GM20000 (cell line): ENCODE data around the gene JAZF1.

Source experiments
- DNase-seq: peaks from one replicate; pipeline ENCODE4 v3.0.0; 2012; ENCODE audit warnings: low spot score
- TF ChIP-seq, protein P1 (sequence below): IDR thresholded peaks from 2 replicates; pipeline ENCODE4 v1.5.1; 2012; ENCODE audit warnings: mild to moderate bottlenecking, control low read depth; ENCODE audit errors: extremely low read depth, missing control alignments

The JAZF1 gene

DNA sequence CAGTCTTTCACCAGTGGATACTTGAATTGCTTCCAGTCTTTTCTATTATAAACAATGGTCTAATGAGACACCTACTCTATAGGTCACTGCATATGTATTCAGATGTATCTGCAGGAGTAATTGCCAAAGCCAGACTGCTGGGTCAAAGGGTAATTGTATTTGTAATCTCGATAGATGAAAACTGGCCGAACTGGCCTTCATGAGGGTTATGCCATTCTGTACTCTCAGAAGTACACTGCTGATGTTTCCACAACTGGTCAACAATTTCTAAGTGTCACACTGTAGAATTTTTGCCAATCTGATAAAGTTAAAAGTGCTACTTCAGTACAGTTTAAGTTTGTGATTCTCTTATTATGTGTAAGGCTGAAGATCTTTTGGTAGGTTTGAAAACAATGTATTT lies 64.6 kb downstream of the JAZF1 start:
- TF ChIP-seq, protein P1, sequence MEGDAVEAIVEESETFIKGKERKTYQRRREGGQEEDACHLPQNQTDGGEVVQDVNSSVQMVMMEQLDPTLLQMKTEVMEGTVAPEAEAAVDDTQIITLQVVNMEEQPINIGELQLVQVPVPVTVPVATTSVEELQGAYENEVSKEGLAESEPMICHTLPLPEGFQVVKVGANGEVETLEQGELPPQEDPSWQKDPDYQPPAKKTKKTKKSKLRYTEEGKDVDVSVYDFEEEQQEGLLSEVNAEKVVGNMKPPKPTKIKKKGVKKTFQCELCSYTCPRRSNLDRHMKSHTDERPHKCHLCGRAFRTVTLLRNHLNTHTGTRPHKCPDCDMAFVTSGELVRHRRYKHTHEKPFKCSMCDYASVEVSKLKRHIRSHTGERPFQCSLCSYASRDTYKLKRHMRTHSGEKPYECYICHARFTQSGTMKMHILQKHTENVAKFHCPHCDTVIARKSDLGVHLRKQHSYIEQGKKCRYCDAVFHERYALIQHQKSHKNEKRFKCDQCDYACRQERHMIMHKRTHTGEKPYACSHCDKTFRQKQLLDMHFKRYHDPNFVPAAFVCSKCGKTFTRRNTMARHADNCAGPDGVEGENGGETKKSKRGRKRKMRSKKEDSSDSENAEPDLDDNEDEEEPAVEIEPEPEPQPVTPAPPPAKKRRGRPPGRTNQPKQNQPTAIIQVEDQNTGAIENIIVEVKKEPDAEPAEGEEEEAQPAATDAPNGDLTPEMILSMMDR = no peak
- DNase-seq = no peak

DNA sequence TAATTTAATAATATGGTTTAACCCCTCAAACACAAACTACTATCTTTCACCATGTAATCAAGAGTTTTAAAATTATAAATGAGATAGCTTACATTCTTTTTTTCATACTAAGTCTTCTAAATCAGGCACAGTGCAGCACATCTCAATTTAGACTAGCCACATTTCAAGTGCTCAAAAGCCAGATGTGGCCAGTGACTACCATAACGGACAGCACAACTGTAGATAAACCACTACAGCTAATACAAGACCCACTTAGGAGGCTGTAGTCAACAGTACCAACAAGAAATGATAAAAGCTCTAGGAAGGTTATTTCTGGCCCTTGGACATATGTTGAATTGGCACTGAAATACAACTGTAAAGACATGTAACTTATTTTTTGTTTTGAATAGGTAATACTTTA lies 65.3 kb downstream of the JAZF1 start:
- TF ChIP-seq, protein P1 = no peak
- no peak for DNase-seq

DNA sequence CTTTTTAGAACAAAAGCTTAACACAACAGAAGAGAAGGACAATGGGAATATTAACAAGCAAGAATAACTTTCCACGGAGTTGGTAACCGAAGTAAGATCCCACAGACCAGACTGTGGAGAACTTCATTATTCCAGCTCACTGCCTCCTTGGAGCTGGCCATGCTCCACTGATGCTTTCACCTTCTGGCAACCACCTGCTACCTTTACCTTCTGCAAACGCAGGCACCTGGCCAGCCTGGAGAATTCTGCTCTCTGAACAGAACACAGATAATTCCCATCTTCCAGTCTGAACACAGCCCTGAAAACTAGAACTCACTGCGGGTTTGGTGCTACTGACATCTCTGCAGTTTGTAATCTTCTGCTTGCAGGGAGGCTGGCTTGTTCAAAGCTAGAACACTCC lies 66.5 kb downstream of the JAZF1 start:
- DNase-seq = no peak
- TF ChIP-seq, protein P1 = no peak

DNA sequence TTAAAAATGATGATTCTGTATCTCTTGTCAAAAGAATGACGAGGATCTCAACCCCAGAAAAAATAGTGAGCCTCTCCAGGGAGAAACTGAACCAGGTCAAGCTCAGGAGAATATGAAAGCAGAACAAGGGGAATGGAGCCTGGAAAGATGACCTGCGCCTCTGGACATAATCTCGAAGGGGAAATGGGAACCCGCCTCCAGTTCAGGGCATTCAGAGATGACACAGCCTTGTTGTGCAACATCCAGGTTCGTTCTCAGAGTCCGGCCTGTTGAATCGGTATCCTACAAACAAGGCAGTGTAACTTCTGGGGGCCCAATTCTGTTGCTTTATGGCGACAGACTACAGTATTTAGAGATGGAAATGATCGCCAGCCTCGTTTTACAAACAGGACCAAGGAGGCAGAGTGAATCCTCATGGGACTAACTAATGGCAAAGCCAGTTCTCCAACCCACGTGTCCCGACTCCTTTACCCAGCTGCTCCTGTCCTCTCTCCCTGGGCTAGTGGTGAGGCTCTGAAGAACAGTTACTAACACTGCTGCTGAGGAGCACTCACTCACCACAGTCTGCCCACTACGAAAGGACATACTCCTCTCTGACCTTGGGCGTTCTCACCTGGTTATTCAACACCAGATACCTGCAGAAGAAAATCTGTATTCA lies 67.6 kb downstream of the JAZF1 start:
- no peak for DNase-seq
- TF ChIP-seq, protein P1 = no peak

DNA sequence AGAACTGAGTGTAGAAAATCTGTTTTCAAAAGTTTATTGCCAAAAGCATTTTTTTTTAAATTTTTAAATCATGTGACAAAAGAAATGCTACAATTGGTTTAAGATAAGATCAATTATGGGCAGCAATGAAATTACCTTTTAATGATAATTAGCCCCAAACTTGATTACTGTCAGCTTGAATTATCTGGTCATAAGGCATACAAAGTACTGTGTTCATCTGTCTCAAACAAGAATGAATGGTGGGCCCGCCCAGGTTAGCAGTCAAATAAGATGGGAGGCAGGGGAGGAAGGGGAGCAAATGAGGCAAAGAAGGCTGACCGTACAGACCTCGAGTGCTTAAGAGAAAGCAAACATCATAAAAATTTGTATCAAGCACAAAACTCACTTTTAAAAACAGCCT lies 68.1 kb downstream of the JAZF1 start:
- TF ChIP-seq, protein P1 = no peak
- DNase-seq = no peak

DNA sequence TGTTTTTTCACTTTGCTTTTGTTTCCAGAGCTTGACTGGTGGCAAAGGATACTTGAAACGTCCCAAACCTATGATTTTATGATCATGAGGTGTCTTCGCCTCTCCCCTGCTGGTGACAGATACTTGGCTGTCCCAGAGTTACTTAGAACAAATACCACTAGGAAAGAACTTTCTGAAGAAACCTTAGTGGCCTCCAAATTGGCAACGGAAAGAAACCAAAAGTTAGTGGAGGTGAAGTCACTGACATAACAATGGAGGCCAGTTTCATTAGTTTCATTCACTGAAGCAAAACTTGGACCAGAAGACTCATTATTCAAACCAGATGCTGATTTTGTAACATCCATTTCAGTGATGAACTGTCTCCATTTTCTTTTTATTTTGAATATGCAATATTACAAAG lies 68.6 kb downstream of the JAZF1 start:
- DNase-seq = no peak
- TF ChIP-seq, protein P1 = no peak

DNA sequence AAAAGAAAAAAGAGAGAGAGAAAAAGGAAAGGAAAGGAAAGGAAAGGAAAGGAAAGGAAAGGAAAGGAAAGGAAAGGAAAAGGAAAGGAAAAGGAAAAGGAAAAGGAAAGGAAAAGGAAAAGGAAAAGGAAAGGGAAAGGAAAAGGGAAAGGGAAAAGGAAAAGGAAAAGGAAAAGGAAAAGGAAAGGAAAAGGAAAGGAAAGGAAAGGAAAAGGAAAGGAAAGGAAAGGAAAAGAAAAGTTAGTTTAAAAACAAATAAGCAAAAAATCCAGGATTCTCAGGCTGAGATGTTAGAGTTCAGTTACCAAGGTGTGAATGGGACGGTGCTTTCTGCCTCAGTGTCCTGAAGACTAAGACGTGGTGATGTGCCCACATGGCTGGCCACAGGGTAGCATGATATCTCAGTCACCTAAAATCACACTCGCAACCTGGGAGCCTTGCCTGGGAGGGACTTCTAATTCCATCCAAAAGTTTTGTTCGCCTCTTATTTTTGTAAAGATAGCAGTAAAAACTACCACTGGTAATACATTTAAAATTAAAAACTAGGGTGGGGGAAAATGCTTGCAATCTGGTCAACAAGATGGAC lies 70.1 kb downstream of the JAZF1 start:
- no peak for DNase-seq
- TF ChIP-seq, protein P1 = no peak
